ENCODE data around the gene IMPG2. TPM values are rescaled to one million over a fixed set of nuclear protein-coding genes. Genes with fewer than 3 reads are reported as not detected.

IMPG2 gene
- total and polyA plus RNA-seq, 2 experiments from 2014 or later: 0.77 TPM; not detected in 1

DNA sequence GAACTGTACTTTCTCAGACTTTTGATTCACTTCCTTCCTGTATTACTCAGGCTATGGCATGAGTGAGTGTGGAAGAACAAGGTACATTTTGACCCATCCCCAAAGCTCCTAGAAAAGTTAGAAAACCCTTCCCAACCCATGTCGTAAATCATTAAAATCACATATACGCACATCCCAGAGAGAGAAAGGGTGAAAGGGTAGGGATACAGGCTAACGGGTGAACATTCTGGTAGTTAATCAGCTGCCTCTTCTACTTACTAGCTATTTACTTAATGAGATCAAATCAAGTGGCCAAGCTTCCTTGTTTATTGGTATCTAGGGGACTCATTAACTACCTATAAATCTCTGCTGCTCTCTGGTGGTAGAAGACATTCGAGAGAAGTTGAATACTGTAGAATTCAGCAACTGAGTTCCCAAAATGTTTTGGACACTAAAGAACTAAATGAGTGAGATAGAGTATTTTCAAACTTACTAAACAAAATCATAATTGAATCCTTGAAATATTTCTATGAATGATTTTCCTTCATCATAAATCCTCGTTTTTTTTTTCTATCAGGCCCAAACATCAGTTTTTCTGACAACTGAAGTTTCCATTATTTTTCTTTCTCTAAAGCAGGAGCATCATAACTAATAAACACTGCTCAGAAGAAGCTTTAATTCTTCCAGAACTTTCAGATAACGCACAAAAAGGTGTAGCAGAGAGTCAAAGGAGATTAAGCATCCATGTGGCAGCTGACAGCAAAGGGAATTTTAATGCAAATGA lies 124.2 kb downstream of the IMPG2 start:
- DNase-seq (ENCODE audit: low spot score): peak; percentile 72
- Histone ChIP-seq H3K36me3 (replicated peaks; ENCODE audit: insufficient read depth, low read depth) (no peaks in the 10 kb centered on the region), H3K27me3 (no peaks in the 10 kb centered on the region), H3K4me2 (no peak overlapping the region), H3K9me3 (ENCODE audit: low read depth) (no peaks in the 10 kb centered on the region), H4K20me1 (ENCODE audit: insufficient read depth, poor library complexity, severe bottlenecking) (no peaks in the 10 kb centered on the region), H3K9me2 (replicated peaks; ENCODE audit: insufficient read depth) (no peaks in the 10 kb centered on the region), H3K79me2 (no peaks in the 10 kb centered on the region), H3K27ac (no peak overlapping the region), H3K4me1 (ENCODE audit: insufficient read depth) (no peaks in the 10 kb centered on the region), H2AFZ (no peak overlapping the region), H3K4me3 (no peak overlapping the region)
- no peak for TF ChIP-seq EZH2 (IDR thresholded peaks at IDR 0.05; ENCODE audit: borderline replicate concordance)
- peak; percentile 79 for TF ChIP-seq CTCF (IDR thresholded peaks at IDR 0.05; ENCODE audit: poor library complexity)
- TF ChIP-seq EZH2phosphoT487 (IDR thresholded peaks at IDR 0.05; ENCODE audit: low read depth, severe bottlenecking, unreplicated experiment): no peak
- 35% methylated on average over 6 of the region's 6 CpGs for WGBS (ENCODE audit: low lambda C conversion rate, missing lambda C conversion rate)

DNA sequence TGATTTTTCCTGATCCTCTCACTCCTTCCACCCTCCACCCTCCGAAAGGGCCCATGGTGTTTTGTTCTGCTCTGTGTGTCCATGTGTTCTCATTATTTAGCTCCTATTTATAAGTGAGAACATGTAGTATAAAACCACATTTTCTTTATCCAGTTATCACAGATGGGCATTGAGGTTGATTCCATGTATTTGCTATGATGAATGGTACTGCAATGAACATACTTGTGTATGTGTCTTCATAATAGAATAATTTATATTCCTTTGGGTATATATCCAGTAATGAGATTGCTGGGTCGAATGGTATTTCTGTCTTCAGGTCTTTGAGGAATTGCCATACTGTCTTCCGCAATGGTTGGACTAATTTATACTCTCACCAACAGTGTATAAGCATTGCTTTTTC lies 126.0 kb downstream of the IMPG2 start:
- WGBS (ENCODE audit: low lambda C conversion rate, missing lambda C conversion rate): 59% methylated on average over 3 of the region's 3 CpGs
- TF ChIP-seq EZH2 (IDR thresholded peaks at IDR 0.05; ENCODE audit: borderline replicate concordance) (no peak), CTCF (IDR thresholded peaks at IDR 0.05; ENCODE audit: poor library complexity) (no peak), EZH2phosphoT487 (IDR thresholded peaks at IDR 0.05; ENCODE audit: low read depth, severe bottlenecking, unreplicated experiment) (no peak)

GRCh38 chr3:101193957-101194356 lies 126.4 kb downstream of the IMPG2 start:
- Histone ChIP-seq H3K36me3 (replicated peaks; ENCODE audit: insufficient read depth, low read depth) (no peaks in the 10 kb centered on the region), H2AFZ (no peak overlapping the region), H4K20me1 (ENCODE audit: insufficient read depth, poor library complexity, severe bottlenecking) (no peaks in the 10 kb centered on the region), H3K9me2 (replicated peaks; ENCODE audit: insufficient read depth) (no peaks in the 10 kb centered on the region), H3K4me2 (no peak overlapping the region), H3K9me3 (ENCODE audit: low read depth) (no peaks in the 10 kb centered on the region), H3K79me2 (no peaks in the 10 kb centered on the region), H3K27me3 (no peaks in the 10 kb centered on the region), H3K27ac (no peak overlapping the region), H3K4me3 (no peak overlapping the region), H3K4me1 (ENCODE audit: insufficient read depth) (no peaks in the 10 kb centered on the region)
- DNase-seq (ENCODE audit: low spot score): no peak
- 86% methylated on average over 3 of the region's 3 CpGs for WGBS (ENCODE audit: low lambda C conversion rate, missing lambda C conversion rate)
- TF ChIP-seq EZH2 (IDR thresholded peaks at IDR 0.05; ENCODE audit: borderline replicate concordance) (no peak), EZH2phosphoT487 (IDR thresholded peaks at IDR 0.05; ENCODE audit: low read depth, severe bottlenecking, unreplicated experiment) (no peak), CTCF (IDR thresholded peaks at IDR 0.05; ENCODE audit: poor library complexity) (no peak)

More for the DNA sequence above, 126.0 kb downstream of the IMPG2 start:
- Histone ChIP-seq H3K9me2 (replicated peaks; ENCODE audit: insufficient read depth) (no peaks in the 10 kb centered on the region), H3K4me2 (no peak overlapping the region), H3K36me3 (replicated peaks; ENCODE audit: insufficient read depth, low read depth) (no peaks in the 10 kb centered on the region), H3K27ac (no peak overlapping the region), H3K9me3 (ENCODE audit: low read depth) (no peaks in the 10 kb centered on the region), H3K79me2 (no peaks in the 10 kb centered on the region), H4K20me1 (ENCODE audit: insufficient read depth, poor library complexity, severe bottlenecking) (no peaks in the 10 kb centered on the region), H3K27me3 (no peaks in the 10 kb centered on the region), H2AFZ (no peak overlapping the region), H3K4me3 (no peak overlapping the region), H3K4me1 (ENCODE audit: insufficient read depth) (no peaks in the 10 kb centered on the region)
- no peak for DNase-seq (ENCODE audit: low spot score)

Measured in hepatocyte (in vitro differentiated cells).